Measurements from ENCODE around the gene XPC. TPM values are rescaled to one million over a fixed set of nuclear protein-coding genes. Genes with fewer than 3 reads are reported as not detected.
A peak's percentile ranks its signal among the peaks of the same experiment; 100 is the strongest.

XPC gene
- total RNA-seq, 4 donors from 2014 or later: 27.6 to 73.0 (median 34.4) TPM

- H3K36me3 ChIP-seq: no peaks in the 10 kb centered on the region
These were observed 40.0 kb upstream of the XPC start for GRCh38 chr3:14218355-14218754.

GRCh38 chr3:14216257-14217048 is 38.1 kb upstream of the XPC start:
- Histone ChIP-seq H3K36me3 (no peaks in the 10 kb centered on the region), H3K4me1 (no peaks in the 10 kb centered on the region), H3K27ac (peak overlapping the region in 1 of 4 donors; percentile 75), H3K27me3 (no peaks in the 10 kb centered on the region), H3K4me3 (peak overlapping the region in 1 of 2 donors; percentile 8), H3K9me3 (peaks cover 0 to 9% (median 0%) of the 10 kb centered on the region in 3 donors)
- ATAC-seq: no peak
- TF ChIP-seq POLR2A (IDR thresholded peaks at IDR 0.05) (no peak), CTCF (IDR thresholded peaks at IDR 0.05) (peak in 1 of 4 experiments; percentile 52)
- 67 to 69% methylated on average over 7 to 12 of the region's 22 CpGs for WGBS, 2 donors (ENCODE audit: low coverage in 1 of 2)

More at GRCh38 chr3:14218355-14218754, 40.0 kb upstream of the XPC start:
- TF ChIP-seq POLR2A (IDR thresholded peaks at IDR 0.05) (no peak), EP300 (IDR thresholded peaks at IDR 0.05) (no peak), POLR2AphosphoS5 (IDR thresholded peaks at IDR 0.05) (no peak), CTCF (IDR thresholded peaks at IDR 0.05) (no peak)
- Histone ChIP-seq H3K27ac (no peak overlapping the region), H3K4me3 (no peak overlapping the region), H3K4me1 (no peaks in the 10 kb centered on the region), H3K9me3 (peaks cover 0 to 21% (median 0%) of the 10 kb centered on the region in 3 donors), H3K27me3 (no peaks in the 10 kb centered on the region)
- no peak for ATAC-seq

- Histone ChIP-seq H3K27me3 (no peaks in the 10 kb centered on the region), H3K27ac (no peak overlapping the region), H3K4me1 (no peaks in the 10 kb centered on the region), H3K36me3 (no peaks in the 10 kb centered on the region), H3K4me3 (no peak overlapping the region), H3K9me3 (no peaks in the 10 kb centered on the region)
- no peak for TF ChIP-seq EP300 (IDR thresholded peaks at IDR 0.05)
- TF ChIP-seq POLR2AphosphoS5 (IDR thresholded peaks at IDR 0.05): no peak
- no peak for TF ChIP-seq CTCF (IDR thresholded peaks at IDR 0.05)
- no peak for TF ChIP-seq POLR2A (IDR thresholded peaks at IDR 0.05)
- ATAC-seq: no peak
- 86 to 87% methylated on average over 4 of the region's 4 CpGs for WGBS, 2 donors (ENCODE audit: low coverage in 1 of 2)
These were observed 36.4 kb upstream of the XPC start for GRCh38 chr3:14214764-14215163.

- Histone ChIP-seq H3K27me3 (no peaks in the 10 kb centered on the region), H3K36me3 (no peaks in the 10 kb centered on the region), H3K4me1 (no peaks in the 10 kb centered on the region), H3K9me3 (no peaks in the 10 kb centered on the region), H3K27ac (no peak overlapping the region), H3K4me3 (no peak overlapping the region)
- no peak for TF ChIP-seq EP300 (IDR thresholded peaks at IDR 0.05)
- no peak for ATAC-seq
- WGBS, 2 donors (ENCODE audit: low coverage in 1 of 2): 85 to 87% methylated on average over 7 of the region's 7 CpGs
These were observed 34.8 kb upstream of the XPC start for GRCh38 chr3:14213066-14213774.

GRCh38 chr3:14212032-14212431 is 33.6 kb upstream of the XPC start:
- no peak for TF ChIP-seq CTCF (IDR thresholded peaks at IDR 0.05)
- WGBS, 2 donors (ENCODE audit: low coverage in 1 of 2): 98 to 100% methylated on average over 2 to 3 of the region's 3 CpGs
- Histone ChIP-seq H3K9me3 (no peaks in the 10 kb centered on the region), H3K36me3 (no peaks in the 10 kb centered on the region), H3K27me3 (no peaks in the 10 kb centered on the region), H3K27ac (no peak overlapping the region), H3K4me1 (no peaks in the 10 kb centered on the region), H3K4me3 (no peak overlapping the region)
- ATAC-seq: no peak
